HG03039 (cell line): ENCODE data around the gene RGS6.

Experiments used
- ATAC-seq: cut with Tn5 transposase; IDR thresholded peaks from one replicate; pipeline ENCODE4 v1.9.1; 2021; ENCODE audit warnings: mild to moderate bottlenecking, moderate library complexity; ENCODE audit not compliant: unreplicated experiment

RGS6 gene

GRCh38 chr14:72600551-72601330, 668.5 kb downstream of the RGS6 start:
- no peak for ATAC-seq

- no peak for ATAC-seq
Measured at GRCh38 chr14:72603639-72604038, 671.4 kb downstream of the RGS6 start.

DNA sequence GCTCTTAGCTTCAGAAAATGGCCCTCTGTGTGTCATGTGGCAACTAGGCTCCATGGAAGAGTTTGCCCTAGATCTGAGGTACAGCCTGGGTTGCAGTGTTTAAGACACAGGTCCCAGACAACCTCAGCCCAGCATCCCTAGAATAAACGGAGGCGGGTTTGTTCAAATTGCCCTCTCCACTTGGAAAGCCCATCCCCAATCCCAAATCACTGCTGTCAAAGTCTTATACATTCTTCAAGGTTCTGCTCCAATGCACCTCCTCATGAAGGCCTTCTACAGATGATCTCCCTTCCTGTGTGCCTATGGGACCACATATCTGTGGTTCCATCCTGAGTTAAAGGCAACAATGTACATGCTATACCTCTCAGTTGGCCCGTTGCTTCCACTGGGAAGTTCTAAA, 671.9 kb downstream of the RGS6 start:
- ATAC-seq = no peak

DNA sequence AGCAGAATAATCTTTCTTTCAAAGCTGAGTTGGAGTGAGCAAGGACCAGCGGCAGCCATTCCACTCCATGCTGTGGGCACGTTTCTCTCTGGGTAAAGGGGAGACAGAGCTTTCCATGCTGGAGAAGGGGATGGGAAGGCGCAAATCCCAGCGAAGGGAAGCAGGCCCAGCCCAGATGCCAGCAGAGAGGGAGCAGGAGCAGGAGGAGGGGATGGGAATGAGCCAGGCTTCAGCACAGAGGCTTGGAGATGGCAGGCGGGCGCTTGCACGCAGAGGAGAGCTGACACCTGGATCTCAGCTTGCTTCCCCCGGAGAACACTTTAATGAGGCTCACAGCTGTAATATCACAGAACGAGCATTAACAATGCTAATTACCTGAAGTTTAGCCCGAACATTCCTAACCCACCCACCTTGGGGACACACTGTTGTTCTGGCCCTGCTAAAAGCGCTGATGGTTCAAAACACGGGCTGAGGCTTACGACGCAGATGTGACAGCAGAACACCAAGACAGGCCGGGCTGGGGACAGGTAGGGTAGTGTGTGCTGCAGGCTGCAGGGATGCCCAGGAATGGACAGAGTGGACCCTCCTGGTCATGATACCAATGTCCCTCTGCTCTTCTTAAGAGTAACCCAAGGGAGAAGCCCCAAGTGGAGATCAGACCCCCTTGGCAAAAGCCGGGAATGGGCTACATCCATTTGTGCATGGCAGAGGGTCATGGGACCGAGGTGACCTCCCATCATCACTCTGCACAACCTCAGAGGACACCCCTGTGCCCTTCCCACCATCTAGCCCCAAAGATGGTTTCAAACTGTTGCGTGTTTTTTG, 673.1 kb downstream of the RGS6 start:
- no peak for ATAC-seq

DNA sequence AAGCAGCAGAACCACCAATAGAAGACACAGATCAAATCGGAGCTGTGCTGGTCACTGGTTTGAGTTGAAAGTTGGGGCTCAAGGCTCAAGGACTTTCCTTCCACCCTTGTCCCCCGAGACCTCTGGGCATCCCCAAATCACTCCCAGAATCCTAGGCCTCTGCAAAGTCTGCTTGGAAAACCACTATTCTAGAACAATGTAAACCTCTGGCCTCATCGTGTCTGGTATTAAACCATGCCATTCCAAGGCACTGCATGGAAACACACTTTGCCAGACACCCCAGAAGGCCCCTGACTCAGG, 673.6 kb downstream of the RGS6 start:
- ATAC-seq = no peak

GRCh38 chr14:72606879-72607278, 674.6 kb downstream of the RGS6 start:
- no peak for ATAC-seq

DNA sequence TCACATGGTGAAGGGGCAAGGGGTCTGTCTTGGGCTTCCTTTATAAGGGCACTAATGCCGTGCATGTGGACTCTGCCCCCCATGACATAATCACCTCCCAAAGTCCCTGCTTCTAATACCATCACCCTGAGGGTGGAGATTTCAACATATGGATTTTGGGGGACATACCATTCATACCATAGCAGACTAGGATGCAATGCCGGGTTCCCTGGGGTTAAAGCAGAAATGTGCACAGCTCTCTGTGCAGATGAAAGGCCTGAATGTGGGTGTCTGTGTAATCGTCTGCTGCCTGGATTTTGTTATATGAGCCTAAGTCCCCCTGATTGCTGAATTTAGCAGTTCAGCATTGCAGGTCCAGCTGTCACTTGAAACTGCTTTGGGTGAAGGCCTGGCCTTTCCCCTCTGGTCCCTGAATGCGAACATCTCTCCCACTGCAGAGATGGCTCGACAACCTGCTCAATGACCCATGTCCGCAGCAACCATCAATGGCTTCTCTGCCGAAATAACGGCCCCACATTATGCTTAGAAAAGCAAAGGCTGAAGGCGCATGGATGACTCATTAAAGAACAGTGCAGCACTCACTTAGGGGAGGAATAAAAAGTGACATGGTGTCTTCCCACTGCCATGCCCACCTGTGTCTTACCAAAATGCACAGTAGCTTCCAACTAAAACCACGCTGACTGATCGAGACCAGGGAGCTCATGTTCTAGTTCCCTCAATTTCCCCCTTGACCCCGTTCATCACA, 675.3 kb downstream of the RGS6 start:
- no peak for ATAC-seq

GRCh38 chr14:72608391-72609204, 676.4 kb downstream of the RGS6 start:
- no peak for ATAC-seq

- ATAC-seq = no peak
Measured at GRCh38 chr14:72609205-72609916, 677.1 kb downstream of the RGS6 start.

DNA sequence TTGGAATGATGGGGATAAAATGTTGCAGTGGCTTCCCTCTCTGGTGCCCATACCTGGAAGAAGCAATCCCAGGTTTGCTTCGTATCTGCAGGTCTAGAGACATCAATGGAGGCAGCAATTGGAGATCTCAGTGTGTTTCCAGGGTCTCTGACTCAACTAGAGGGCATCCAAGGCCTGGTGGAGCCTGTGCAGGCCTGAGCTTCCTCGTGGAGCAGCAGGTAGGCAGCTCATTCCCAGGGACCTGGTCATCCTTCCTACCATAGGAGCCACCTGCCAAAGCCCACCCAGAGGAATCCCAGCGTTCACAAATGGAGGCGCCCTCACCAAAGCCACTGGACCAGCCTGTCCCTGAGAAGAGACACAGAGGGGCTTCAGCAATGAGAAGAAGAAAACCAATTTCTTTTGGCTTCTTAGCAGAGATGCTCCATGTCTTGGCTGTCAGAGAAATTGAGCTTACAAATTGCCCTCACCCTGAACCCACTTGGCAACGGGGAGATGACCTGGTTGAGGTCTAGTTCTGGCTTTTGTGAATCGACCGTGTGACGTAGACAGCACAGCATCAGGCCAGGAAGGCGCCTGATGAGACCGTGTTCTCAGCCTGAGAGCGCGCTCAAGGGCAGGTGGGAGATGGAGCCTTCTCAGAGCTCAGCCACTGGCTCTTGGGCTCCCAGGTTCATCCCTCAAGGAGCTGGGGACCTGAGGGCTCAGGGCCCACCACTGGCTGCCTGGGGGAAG, 678.0 kb downstream of the RGS6 start:
- ATAC-seq = no peak

GRCh38 chr14:72610831-72611200, 678.6 kb downstream of the RGS6 start:
- no peak for ATAC-seq

DNA sequence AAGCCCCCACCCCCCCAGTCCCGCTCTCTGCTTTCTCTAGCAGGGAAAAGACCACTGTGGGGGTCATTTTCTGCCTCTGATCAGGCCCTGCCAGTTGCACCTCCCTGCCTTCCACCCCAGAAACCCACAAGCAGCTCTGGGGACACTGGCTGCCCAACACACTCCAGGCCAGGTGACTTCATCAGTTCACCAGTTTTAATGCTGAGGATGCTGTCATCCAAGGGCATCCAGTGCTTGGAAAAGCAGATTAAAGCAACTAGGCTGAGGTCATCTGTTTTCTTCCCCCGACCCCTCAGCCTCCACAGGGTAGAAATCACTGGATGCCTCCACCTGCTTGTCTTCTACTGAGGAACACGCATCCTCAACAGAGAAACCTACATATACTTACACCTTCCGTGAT, 679.3 kb downstream of the RGS6 start:
- no peak for ATAC-seq

- ATAC-seq = no peak
Measured at GRCh38 chr14:72612041-72612440, 679.8 kb downstream of the RGS6 start.

GRCh38 chr14:72613231-72613974, 681.2 kb downstream of the RGS6 start:
- no peak for ATAC-seq

- no peak for ATAC-seq
Measured at GRCh38 chr14:72613975-72614319, 681.7 kb downstream of the RGS6 start.

- ATAC-seq = no peak
Measured at GRCh38 chr14:72614365-72614764, 682.1 kb downstream of the RGS6 start.

DNA sequence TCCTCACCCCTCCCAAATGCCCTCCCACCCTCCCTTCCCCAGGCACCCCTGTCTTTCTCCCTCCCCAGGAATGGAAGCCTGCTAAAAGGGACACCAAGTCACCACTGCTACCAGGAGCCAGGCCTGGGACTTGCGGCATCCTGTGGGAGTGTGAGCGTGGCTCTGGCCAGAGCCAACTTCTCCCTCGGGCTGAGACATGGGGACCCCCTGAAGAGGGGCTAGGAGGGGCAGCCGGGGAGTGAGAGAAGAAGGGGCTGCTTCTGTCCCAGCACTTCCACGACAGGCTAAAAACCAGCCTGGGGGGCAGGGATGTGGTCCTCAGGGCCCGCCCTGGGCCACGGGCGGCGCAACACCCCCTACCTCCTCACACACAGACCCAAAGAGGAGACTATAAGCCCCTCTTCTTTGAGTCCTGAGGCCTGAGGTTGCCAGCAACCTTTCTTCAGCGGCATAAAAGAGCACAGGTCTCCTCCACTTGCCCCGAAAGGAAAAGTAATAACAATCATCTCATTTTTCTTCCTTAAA, 682.7 kb downstream of the RGS6 start:
- no peak for ATAC-seq

- no peak for ATAC-seq
Measured at GRCh38 chr14:72615451-72616121, 683.4 kb downstream of the RGS6 start.
